Caco-2 (cell line): ENCODE measurements around the gene ATXN7L1. TPM values are rescaled to one million over a fixed set of nuclear protein-coding genes. Genes with fewer than 3 reads are reported as not detected.

Experiments used
- BruUV-seq: library from RNA; stranded (reverse); fragments of 400-500 nt; replicated peaks from 2 replicates; lab custom pipeline; 2021; lab: Mats Ljungman, UMichigan
- CTCF ChIA-PET: fragments of 300-600 bp; sonication (Branson Sonifier 250); formaldehyde crosslinking; loops from one replicate; lab custom pipeline; 2022; ENCODE audit warnings: antibody characterized with exemption; lab: Charles Lee
- POLR2A ChIA-PET: fragments of 300-600 bp; sonication (Branson Sonifier 250); formaldehyde crosslinking; loops from one replicate; lab custom pipeline; 2022; ENCODE audit warnings: antibody characterized with exemption; lab: Charles Lee
- DNase-seq, 2 experiments: peaks; one replicate each; pipeline versions ENCODE4 v3.0.0 to v3.0.0-alpha.2; 2020 to 2022
- H3K27me3 ChIP-seq: replicated peaks from 2 replicates; pipeline ENCODE4 v1.6.0; 2011; ENCODE audit warnings: low read length; ENCODE audit not compliant: control insufficient read depth, insufficient read depth
- H3K36me3 ChIP-seq: 2 replicates; pipeline ENCODE4 v1.5.1; 2011; ENCODE audit warnings: low read length; ENCODE audit not compliant: control insufficient read depth, insufficient read depth
- H3K4me1 ChIP-seq: fragments of 250-450 bp; sonication (Bioruptor Pico); 2 replicates; pipeline ENCODE4 v1.5.1; 2020; ENCODE audit warnings: mild to moderate bottlenecking
- H3K4me3 ChIP-seq: 2 replicates; pipeline ENCODE4 v1.5.1; 2011; ENCODE audit warnings: low read depth, mild to moderate bottlenecking, control low read depth, low read length
- H3K9me3 ChIP-seq: fragments of 250-450 bp; sonication (Bioruptor Pico); 2 replicates; pipeline ENCODE4 v1.5.1; 2020; ENCODE audit warnings: mild to moderate bottlenecking, moderate library complexity
- H3K27ac Mint-ChIP-seq: one replicate; pipeline ENCODE4 v1.8.0; 2022; ENCODE audit warnings: mixed read lengths; ENCODE audit not compliant: unreplicated experiment
- H3K27me3 Mint-ChIP-seq: one replicate; pipeline ENCODE4 v1.8.0; 2022; ENCODE audit warnings: mixed read lengths; ENCODE audit not compliant: insufficient read depth, unreplicated experiment
- H3K36me3 Mint-ChIP-seq: one replicate; pipeline ENCODE4 v1.8.0; 2022; ENCODE audit warnings: mild to moderate bottlenecking, mixed read lengths; ENCODE audit not compliant: insufficient read depth, unreplicated experiment
- H3K4me1 Mint-ChIP-seq: one replicate; pipeline ENCODE4 v1.8.0; 2022; ENCODE audit warnings: low read depth, mixed read lengths; ENCODE audit not compliant: unreplicated experiment
- H3K4me3 Mint-ChIP-seq: one replicate; pipeline ENCODE4 v1.8.0; 2022; ENCODE audit warnings: mild to moderate bottlenecking, moderate library complexity, mixed read lengths; ENCODE audit not compliant: unreplicated experiment
- H3K9me3 Mint-ChIP-seq: one replicate; pipeline ENCODE4 v1.8.0; 2022; ENCODE audit warnings: mixed read lengths; ENCODE audit not compliant: unreplicated experiment
- CTCF ChIP-seq, 2 experiments: fragments of 200-600 bp in 1 of 2; IDR thresholded peaks; 1 replicate in 1 of 2; 2 replicates in 1 of 2; pipeline versions ENCODE4 v1.5.1 to v1.8.0; 2011 to 2022; ENCODE audit warnings: antibody characterized with exemption in 1 of 2, control low read depth in 1 of 2, inconsistent platforms in 1 of 2, low read depth in 1 of 2, low read length in 1 of 2, mild to moderate bottlenecking in 1 of 2, moderate library complexity in 1 of 2; ENCODE audit not compliant: insufficient read depth in 1 of 2, severe bottlenecking in 1 of 2, unreplicated experiment in 1 of 2
- intact Hi-C: fragments of 100-400 bp; cut with micrococcal nuclease; formaldehyde crosslinking; loops from one replicate; pipeline ENCODE4 v1.10.0; 2022; ENCODE audit not compliant: unreplicated experiment
- total RNA-seq: library from RNA; stranded (reverse); gene quantifications from 2 replicates; pipeline ENCODE4 v1.2.3, GENCODE V29; 2022

Gene ATXN7L1
- total RNA-seq, 1 experiment from 2014 or later: 14.1 TPM

- intact Hi-C loops: no loop called here
- no TSS peak for BruUV-seq
- Histone ChIP-seq H3K36me3 (no peaks in the 10 kb centered on the region), H3K4me1 (peaks cover 18% of the 10 kb centered on the region), H3K27me3 (no peaks in the 10 kb centered on the region), H3K4me3 (no peak overlapping the region), H3K9me3 (no peaks in the 10 kb centered on the region)
- Mint-ChIP-seq H3K4me1 (peaks cover 25% of the 10 kb centered on the region), H3K27me3 (no peaks in the 10 kb centered on the region), H3K27ac (no peak overlapping the region), H3K36me3 (peaks cover 8% of the 10 kb centered on the region), H3K4me3 (no peak overlapping the region), H3K9me3 (no peaks in the 10 kb centered on the region)
- ChIA-PET CTCF (interaction anchor here (0.6 kb wide), 1 partner anchor 65 kb away, joined by 3 read pairs; no protein-coding TSS in a partner anchor), POLR2A (no interaction called here)
- no peak for TF ChIP-seq CTCF (IDR thresholded peaks at IDR 0.05; ENCODE audit: insufficient read depth in 1 of 2, low read depth in 1 of 2, low read length in 1 of 2, severe bottlenecking in 1 of 2, unreplicated experiment in 1 of 2)
- no peak for DNase-seq
These were observed 69.6 kb downstream of the ATXN7L1 start for GRCh38 chr7:105806592-105807447.

GRCh38 chr7:105805447-105806019, 70.9 kb downstream of the ATXN7L1 start:
- Mint-ChIP-seq H3K27ac (no peak overlapping the region), H3K4me1 (peaks cover 25% of the 10 kb centered on the region), H3K4me3 (no peak overlapping the region), H3K36me3 (peaks cover 8% of the 10 kb centered on the region), H3K9me3 (no peaks in the 10 kb centered on the region), H3K27me3 (no peaks in the 10 kb centered on the region)
- BruUV-seq: no TSS peak
- POLR2A ChIA-PET: no interaction called here
- Histone ChIP-seq H3K4me3 (no peak overlapping the region), H3K36me3 (no peaks in the 10 kb centered on the region), H3K9me3 (no peaks in the 10 kb centered on the region), H3K4me1 (peaks cover 18% of the 10 kb centered on the region), H3K27me3 (no peaks in the 10 kb centered on the region)
- intact Hi-C loops: no loop called here
- CTCF ChIA-PET: no interaction called here
- DNase-seq: no peak
- TF ChIP-seq CTCF (IDR thresholded peaks at IDR 0.05; ENCODE audit: insufficient read depth in 1 of 2, low read depth in 1 of 2, low read length in 1 of 2, severe bottlenecking in 1 of 2, unreplicated experiment in 1 of 2): no peak

GRCh38 chr7:105803429-105803736, 73.0 kb downstream of the ATXN7L1 start:
- no TSS peak for BruUV-seq
- Mint-ChIP-seq H3K27ac (no peak overlapping the region), H3K36me3 (peaks cover 8% of the 10 kb centered on the region), H3K27me3 (no peaks in the 10 kb centered on the region), H3K9me3 (no peaks in the 10 kb centered on the region), H3K4me3 (no peak overlapping the region), H3K4me1 (peaks cover 25% of the 10 kb centered on the region)
- Histone ChIP-seq H3K36me3 (no peaks in the 10 kb centered on the region), H3K4me1 (peaks cover 18% of the 10 kb centered on the region), H3K27me3 (no peaks in the 10 kb centered on the region), H3K4me3 (no peak overlapping the region), H3K9me3 (no peaks in the 10 kb centered on the region)
- intact Hi-C loops: no loop called here
- ChIA-PET POLR2A (no interaction called here), CTCF (no interaction called here)
- peak; percentile 17 to 56 for DNase-seq
- TF ChIP-seq CTCF (IDR thresholded peaks at IDR 0.05; ENCODE audit: insufficient read depth in 1 of 2, low read depth in 1 of 2, low read length in 1 of 2, severe bottlenecking in 1 of 2, unreplicated experiment in 1 of 2): no peak
